ENCODE data around the gene SIK1. TPM values are rescaled to one million over a fixed set of nuclear protein-coding genes. Genes with fewer than 3 reads are reported as not detected.
"Not testable (repeated sequence)": the region's sequence is repeated elsewhere in the genome, so short reads cannot be mapped to it uniquely, and the experiment has no call there.

Gene SIK1
- total RNA-seq, 1 experiment from 2014 or later = 32.3 TPM

GRCh38 chr21:43396788-43397438 lies 30.0 kb downstream of the SIK1 start:
- H3K27me3 ChIP-seq (ENCODE audit: control insufficient read depth, insufficient read depth, low read length); DNase-seq (ENCODE audit: low read depth, low spot score); H3K4me1 ChIP-seq (ENCODE audit: control insufficient read depth, insufficient read depth, low read length); POLR2A ChIA-PET; H3K36me3 ChIP-seq (ENCODE audit: control insufficient read depth, insufficient read depth, low read length); BruUV-seq (replicated peaks); CTCF ChIA-PET; in situ Hi-C loops (cut with HindIII; ENCODE audit: low pct_unique_long_range_greater_than_20kb, low sequenced_read_pairs); H3K27ac ChIP-seq (ENCODE audit: low read length); H3K9me3 ChIP-seq (ENCODE audit: control insufficient read depth, insufficient read depth, low read depth, low read length); H3K4me3 ChIP-seq (ENCODE audit: low read depth in 2 of 2, low read length in 2 of 2); intact Hi-C loops (cut with micrococcal nuclease; ENCODE audit: unreplicated experiment): not testable (repeated sequence)
- ATAC-seq = peak; percentile 81; the same call in 1 of the 2 replicates

- intact Hi-C loops (cut with micrococcal nuclease; ENCODE audit: unreplicated experiment); DNase-seq (ENCODE audit: low read depth, low spot score); H3K27ac ChIP-seq (ENCODE audit: low read length); POLR2A ChIA-PET; H3K9me3 ChIP-seq (ENCODE audit: control insufficient read depth, insufficient read depth, low read depth, low read length); H3K36me3 ChIP-seq (ENCODE audit: control insufficient read depth, insufficient read depth, low read length); H3K4me1 ChIP-seq (ENCODE audit: control insufficient read depth, insufficient read depth, low read length); ATAC-seq; BruUV-seq (replicated peaks); CTCF ChIA-PET; H3K27me3 ChIP-seq (ENCODE audit: control insufficient read depth, insufficient read depth, low read length); in situ Hi-C loops (cut with HindIII; ENCODE audit: low pct_unique_long_range_greater_than_20kb, low sequenced_read_pairs); H3K4me3 ChIP-seq (ENCODE audit: low read depth in 2 of 2, low read length in 2 of 2): not testable (repeated sequence)
Observed at GRCh38 chr21:43383351-43383750, 43.6 kb downstream of the SIK1 start.

GRCh38 chr21:43382902-43383301 lies 44.0 kb downstream of the SIK1 start:
- H3K4me1 ChIP-seq (ENCODE audit: control insufficient read depth, insufficient read depth, low read length); ATAC-seq; H3K27ac ChIP-seq (ENCODE audit: low read length); DNase-seq (ENCODE audit: low read depth, low spot score); CTCF ChIA-PET; POLR2A ChIA-PET; intact Hi-C loops (cut with micrococcal nuclease; ENCODE audit: unreplicated experiment); H3K27me3 ChIP-seq (ENCODE audit: control insufficient read depth, insufficient read depth, low read length); BruUV-seq (replicated peaks); H3K36me3 ChIP-seq (ENCODE audit: control insufficient read depth, insufficient read depth, low read length); H3K4me3 ChIP-seq (ENCODE audit: low read depth in 2 of 2, low read length in 2 of 2); in situ Hi-C loops (cut with HindIII; ENCODE audit: low pct_unique_long_range_greater_than_20kb, low sequenced_read_pairs); H3K9me3 ChIP-seq (ENCODE audit: control insufficient read depth, insufficient read depth, low read depth, low read length): not testable (repeated sequence)

GRCh38 chr21:43380852-43381533 lies 45.9 kb downstream of the SIK1 start:
- intact Hi-C loops (cut with micrococcal nuclease; ENCODE audit: unreplicated experiment); CTCF ChIA-PET; H3K27me3 ChIP-seq (ENCODE audit: control insufficient read depth, insufficient read depth, low read length); H3K36me3 ChIP-seq (ENCODE audit: control insufficient read depth, insufficient read depth, low read length); DNase-seq (ENCODE audit: low read depth, low spot score); H3K9me3 ChIP-seq (ENCODE audit: control insufficient read depth, insufficient read depth, low read depth, low read length); H3K4me1 ChIP-seq (ENCODE audit: control insufficient read depth, insufficient read depth, low read length); BruUV-seq (replicated peaks); in situ Hi-C loops (cut with HindIII; ENCODE audit: low pct_unique_long_range_greater_than_20kb, low sequenced_read_pairs); H3K27ac ChIP-seq (ENCODE audit: low read length); POLR2A ChIA-PET; H3K4me3 ChIP-seq (ENCODE audit: low read depth in 2 of 2, low read length in 2 of 2); ATAC-seq: not testable (repeated sequence)

GRCh38 chr21:43380337-43380736 lies 46.6 kb downstream of the SIK1 start:
- in situ Hi-C loops (cut with HindIII; ENCODE audit: low pct_unique_long_range_greater_than_20kb, low sequenced_read_pairs); H3K27ac ChIP-seq (ENCODE audit: low read length); H3K4me1 ChIP-seq (ENCODE audit: control insufficient read depth, insufficient read depth, low read length); H3K9me3 ChIP-seq (ENCODE audit: control insufficient read depth, insufficient read depth, low read depth, low read length); DNase-seq (ENCODE audit: low read depth, low spot score); H3K4me3 ChIP-seq (ENCODE audit: low read depth in 2 of 2, low read length in 2 of 2); H3K36me3 ChIP-seq (ENCODE audit: control insufficient read depth, insufficient read depth, low read length); POLR2A ChIA-PET; BruUV-seq (replicated peaks); ATAC-seq; H3K27me3 ChIP-seq (ENCODE audit: control insufficient read depth, insufficient read depth, low read length); intact Hi-C loops (cut with micrococcal nuclease; ENCODE audit: unreplicated experiment); CTCF ChIA-PET: not testable (repeated sequence)

GRCh38 chr21:43379626-43380122 lies 47.3 kb downstream of the SIK1 start:
- in situ Hi-C loops (cut with HindIII; ENCODE audit: low pct_unique_long_range_greater_than_20kb, low sequenced_read_pairs); H3K9me3 ChIP-seq (ENCODE audit: control insufficient read depth, insufficient read depth, low read depth, low read length); DNase-seq (ENCODE audit: low read depth, low spot score); H3K4me1 ChIP-seq (ENCODE audit: control insufficient read depth, insufficient read depth, low read length); intact Hi-C loops (cut with micrococcal nuclease; ENCODE audit: unreplicated experiment); POLR2A ChIA-PET; ATAC-seq; H3K36me3 ChIP-seq (ENCODE audit: control insufficient read depth, insufficient read depth, low read length); H3K27me3 ChIP-seq (ENCODE audit: control insufficient read depth, insufficient read depth, low read length); H3K27ac ChIP-seq (ENCODE audit: low read length); H3K4me3 ChIP-seq (ENCODE audit: low read depth in 2 of 2, low read length in 2 of 2); CTCF ChIA-PET; BruUV-seq (replicated peaks): not testable (repeated sequence)
